GM12892 (cell line): ENCODE measurements around the gene CPNE9.

Experiments
- POLR2A ChIP-seq: IDR thresholded peaks from 2 replicates; pipeline ENCODE4 v1.6.1; 2011; ENCODE audit warnings: low read depth, low read length, control low read depth
- TAF1 ChIP-seq: IDR thresholded peaks from 2 replicates; pipeline ENCODE4 v1.6.1; 2011; ENCODE audit warnings: low read depth, mild to moderate bottlenecking, control low read depth, low read length, borderline replicate concordance

- TF ChIP-seq POLR2A, result no peak
- no peak for TF ChIP-seq TAF1
Observed at GRCh38 chr3:9701711-9702110, 1.9 kb upstream of the CPNE9 start.
